Measurements from ENCODE around the gene SUPV3L1.

SUPV3L1 gene

GRCh38 chr10:69224862-69225657 is 45.0 kb downstream of the SUPV3L1 start:
- CTCF ChIA-PET: interaction anchor here (1.4 to 2.2 kb wide), 4 partner anchors 11 to 183 kb away, joined by 5 to 8 read pairs (median 6); no protein-coding TSS in a partner anchor
- POLR2A ChIA-PET: no interaction called here
- TF ChIP-seq CTCF (IDR thresholded peaks at IDR 0.05; ENCODE audit: control extremely low read depth, extremely low read depth, low read depth, missing control alignments): no peak
- no peak for DNase-seq (ENCODE audit: extremely low spot score)

GRCh38 chr10:69225681-69226080 is 45.6 kb downstream of the SUPV3L1 start:
- ChIA-PET CTCF (interaction anchor here (1.4 to 2.2 kb wide), 6 partner anchors 10 to 183 kb away, joined by 3 to 8 read pairs (median 6); no protein-coding TSS in a partner anchor), POLR2A (no interaction called here)
- no peak for DNase-seq (ENCODE audit: extremely low spot score)
- no peak for TF ChIP-seq CTCF (IDR thresholded peaks at IDR 0.05; ENCODE audit: control extremely low read depth, extremely low read depth, low read depth, missing control alignments)

GRCh38 chr10:69226919-69227450 is 47.0 kb downstream of the SUPV3L1 start:
- POLR2A ChIA-PET: interaction anchor here (0.6 kb wide), 1 partner anchor 125 kb away, joined by 3 read pairs; no protein-coding TSS in a partner anchor
- no peak for TF ChIP-seq CTCF (IDR thresholded peaks at IDR 0.05; ENCODE audit: control extremely low read depth, extremely low read depth, low read depth, missing control alignments)
- CTCF ChIA-PET: interaction anchor here (1.4 to 2.2 kb wide), 4 partner anchors 11 to 182 kb away, joined by 3 to 7 read pairs (median 6); no protein-coding TSS in a partner anchor
- DNase-seq (ENCODE audit: extremely low spot score): no peak

GRCh38 chr10:69228151-69228550 is 48.1 kb downstream of the SUPV3L1 start:
- no peak for DNase-seq (ENCODE audit: extremely low spot score)
- TF ChIP-seq CTCF (IDR thresholded peaks at IDR 0.05; ENCODE audit: control extremely low read depth, extremely low read depth, low read depth, missing control alignments): no peak
- ChIA-PET CTCF (interaction anchor here (1.4 to 2.2 kb wide), 6 partner anchors 10 to 223 kb away, joined by 4 to 15 read pairs (median 6); no protein-coding TSS in a partner anchor), POLR2A (no interaction called here)

- CTCF ChIA-PET: interaction anchor here (1.3 to 2.2 kb wide), 6 partner anchors 9 to 225 kb away, joined by 4 to 15 read pairs (median 7); no protein-coding TSS in a partner anchor
- no peak for TF ChIP-seq CTCF (IDR thresholded peaks at IDR 0.05; ENCODE audit: control extremely low read depth, extremely low read depth, low read depth, missing control alignments)
- POLR2A ChIA-PET: no interaction called here
- DNase-seq (ENCODE audit: extremely low spot score): no peak
Observed at GRCh38 chr10:69229616-69229916, 49.5 kb downstream of the SUPV3L1 start.

GRCh38 chr10:69230128-69230527 is 50.1 kb downstream of the SUPV3L1 start:
- ChIA-PET CTCF (interaction anchor here (1.5 to 2.2 kb wide), 2 partner anchors 14 to 225 kb away, joined by 4 to 7 read pairs; no protein-coding TSS in a partner anchor), POLR2A (no interaction called here)
- no peak for DNase-seq (ENCODE audit: extremely low spot score)
- no peak for TF ChIP-seq CTCF (IDR thresholded peaks at IDR 0.05; ENCODE audit: control extremely low read depth, extremely low read depth, low read depth, missing control alignments)

Measured in GM10248 (cell line).